Embryonic facial prominence (tissue), 1 donor: ENCODE results near the gene GPR39.

Source experiments
- DNase-seq: peaks from one replicate; pipeline ENCODE4 v3.0.0-alpha.2; 2016; ENCODE audit errors: extremely low spot score

GPR39 gene

DNA sequence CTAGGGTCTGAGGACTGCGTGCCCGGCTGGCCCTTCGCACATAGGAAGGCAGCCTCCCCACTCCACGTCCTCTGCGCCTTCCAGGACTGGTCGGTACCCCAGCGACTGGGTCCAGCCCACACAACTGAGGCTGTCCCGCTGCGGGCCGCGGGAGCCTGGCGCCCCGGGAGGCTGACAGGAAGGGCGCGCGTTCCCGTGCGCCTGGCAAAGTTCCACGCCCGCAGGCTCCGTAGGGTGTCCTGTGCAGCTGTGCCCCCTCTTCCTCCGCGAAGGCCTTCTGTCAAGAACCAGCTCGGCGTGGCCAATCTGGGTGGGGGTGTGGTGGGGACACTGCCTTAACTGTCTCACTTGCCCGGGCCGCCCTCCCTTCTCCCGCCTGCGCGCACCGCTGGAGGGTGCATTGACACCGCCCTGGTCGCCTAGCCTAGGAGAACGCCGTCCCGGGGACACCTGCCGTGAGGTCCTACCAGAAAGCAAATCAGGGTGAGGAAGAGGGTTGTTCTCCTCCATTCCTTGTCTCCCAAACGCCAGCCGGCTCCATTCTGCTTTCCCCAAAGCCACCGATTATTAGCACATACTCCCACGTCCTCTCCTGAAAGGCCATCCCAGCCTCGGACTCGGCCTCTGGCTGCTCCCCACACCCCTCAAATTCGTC, 254.0 kb downstream of the GPR39 start:
- DNase-seq, result no peak

DNA sequence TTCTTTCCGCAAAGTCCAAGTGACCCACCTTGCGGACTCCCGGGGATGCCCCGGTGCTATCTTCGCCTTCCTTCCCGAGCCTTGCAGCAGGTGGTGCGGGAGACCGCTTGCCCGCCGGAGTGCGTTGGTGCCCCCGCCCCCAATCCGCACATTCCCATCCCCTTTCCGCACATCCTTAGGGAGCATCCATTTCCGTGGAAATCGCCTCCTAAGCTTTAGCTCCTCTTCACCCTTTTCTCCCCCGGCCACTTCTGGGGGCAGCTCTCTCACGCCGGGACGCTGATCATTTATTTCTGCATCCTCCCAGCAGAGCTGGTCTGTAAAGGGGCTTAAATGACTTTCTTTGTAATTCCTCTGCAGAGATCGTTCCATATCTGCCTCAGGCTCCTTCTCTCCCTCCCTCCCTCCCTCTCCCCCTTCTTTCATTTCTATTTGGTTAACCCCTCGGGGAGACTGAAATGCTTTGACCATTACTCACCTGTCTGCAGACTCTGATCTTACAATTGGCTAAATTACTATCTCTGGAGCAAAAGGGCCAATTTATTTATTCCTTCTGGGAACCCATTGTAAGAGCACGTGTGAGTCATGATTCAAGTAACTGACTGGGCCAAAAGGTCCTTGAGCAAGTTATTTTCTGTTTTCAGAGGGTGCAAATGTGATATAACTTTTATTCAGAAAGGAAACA, 254.7 kb downstream of the GPR39 start:
- DNase-seq, result no peak

DNA sequence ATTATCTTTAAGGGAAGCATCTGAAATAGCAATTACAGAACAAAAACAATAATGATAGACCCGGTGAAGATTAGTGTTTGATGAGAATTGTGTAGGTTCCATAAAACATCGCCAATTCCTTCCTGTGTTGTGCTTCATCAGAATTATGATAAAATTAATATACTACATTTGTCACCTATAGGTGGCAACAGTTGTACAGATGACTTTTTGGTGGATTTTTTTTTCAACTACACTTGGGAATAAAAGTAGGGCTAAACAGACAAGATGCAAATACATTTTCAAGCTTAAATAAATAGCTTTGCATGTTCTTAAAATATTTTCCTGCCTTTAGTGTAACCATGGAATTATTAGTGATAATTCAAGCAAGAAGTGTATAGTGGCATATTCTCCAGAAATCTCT, 260.4 kb downstream of the GPR39 start:
- no peak for DNase-seq

DNA sequence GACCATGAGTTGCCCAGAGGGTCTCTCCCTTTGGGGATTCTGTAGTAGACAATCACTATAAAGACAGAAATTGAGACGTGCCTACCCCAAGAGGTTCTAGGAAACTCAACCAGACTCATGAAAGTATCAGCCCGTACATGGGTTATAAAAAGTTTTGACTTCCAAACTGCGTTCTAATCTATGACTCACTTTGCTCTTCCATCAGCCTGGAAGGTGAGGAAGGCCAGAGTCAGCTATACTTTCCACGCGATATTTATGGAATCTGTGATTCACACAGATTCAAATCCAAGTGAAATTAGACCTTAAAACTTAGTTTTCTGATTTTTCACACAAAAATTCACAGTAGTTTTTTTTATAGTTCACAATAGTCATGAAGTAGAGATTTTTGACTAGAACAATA, 261.1 kb downstream of the GPR39 start:
- DNase-seq, result no peak

DNA sequence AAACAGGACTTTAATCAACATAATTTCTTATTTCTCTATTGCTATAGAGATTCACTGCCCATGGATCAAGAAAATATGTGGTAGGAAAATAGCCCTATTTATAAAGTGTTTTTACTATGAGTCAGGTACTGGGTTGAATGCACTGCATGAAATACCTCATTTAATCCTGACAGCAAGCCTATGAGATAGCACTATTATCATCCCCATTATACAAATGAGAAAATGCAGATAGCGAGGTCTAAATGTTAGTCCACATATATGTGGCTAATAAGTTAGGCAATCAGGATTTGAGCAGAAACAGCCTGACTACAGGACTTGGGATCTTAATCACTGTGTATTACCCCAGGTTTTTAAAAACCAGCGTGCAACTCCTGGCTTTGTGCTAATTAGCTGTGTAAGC, 261.9 kb downstream of the GPR39 start:
- DNase-seq, result no peak

DNA sequence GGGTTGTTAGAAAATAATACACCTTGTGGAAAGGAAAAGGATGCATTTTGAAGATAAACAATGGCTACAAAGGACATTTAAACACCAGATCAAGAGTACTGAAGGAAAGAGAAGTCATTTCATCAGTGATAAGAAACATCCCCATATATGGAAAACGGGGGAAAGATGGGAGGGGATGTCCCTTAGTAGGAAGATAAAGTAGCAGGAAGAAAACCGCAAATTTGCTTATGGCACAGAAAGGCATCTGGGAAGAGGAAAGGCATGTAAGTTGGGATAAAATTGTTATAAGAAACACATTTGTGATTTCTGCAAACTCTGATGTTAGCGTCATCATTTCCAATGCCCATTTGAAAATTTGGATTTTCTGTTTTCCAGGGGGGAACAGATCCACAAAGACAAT, 263.9 kb downstream of the GPR39 start:
- DNase-seq, result no peak

DNA sequence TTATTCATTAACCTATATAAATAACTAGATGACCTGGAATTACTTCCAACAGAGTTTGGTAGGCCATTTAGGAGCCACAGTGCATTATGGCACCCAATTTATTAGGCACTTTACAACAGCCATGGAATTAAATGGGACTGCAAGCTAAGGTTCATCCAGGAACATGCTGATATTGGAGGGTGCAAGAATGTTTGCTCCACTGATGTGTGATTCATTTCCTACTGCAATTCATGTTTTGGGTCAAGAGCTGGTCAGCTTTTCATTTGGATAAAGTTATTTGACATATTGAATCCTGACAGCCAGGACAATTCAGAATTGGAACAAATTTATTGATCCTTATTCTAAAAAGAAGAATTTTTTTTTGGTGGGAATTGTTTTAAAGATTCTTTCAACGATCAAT, 265.2 kb downstream of the GPR39 start:
- DNase-seq, result no peak

DNA sequence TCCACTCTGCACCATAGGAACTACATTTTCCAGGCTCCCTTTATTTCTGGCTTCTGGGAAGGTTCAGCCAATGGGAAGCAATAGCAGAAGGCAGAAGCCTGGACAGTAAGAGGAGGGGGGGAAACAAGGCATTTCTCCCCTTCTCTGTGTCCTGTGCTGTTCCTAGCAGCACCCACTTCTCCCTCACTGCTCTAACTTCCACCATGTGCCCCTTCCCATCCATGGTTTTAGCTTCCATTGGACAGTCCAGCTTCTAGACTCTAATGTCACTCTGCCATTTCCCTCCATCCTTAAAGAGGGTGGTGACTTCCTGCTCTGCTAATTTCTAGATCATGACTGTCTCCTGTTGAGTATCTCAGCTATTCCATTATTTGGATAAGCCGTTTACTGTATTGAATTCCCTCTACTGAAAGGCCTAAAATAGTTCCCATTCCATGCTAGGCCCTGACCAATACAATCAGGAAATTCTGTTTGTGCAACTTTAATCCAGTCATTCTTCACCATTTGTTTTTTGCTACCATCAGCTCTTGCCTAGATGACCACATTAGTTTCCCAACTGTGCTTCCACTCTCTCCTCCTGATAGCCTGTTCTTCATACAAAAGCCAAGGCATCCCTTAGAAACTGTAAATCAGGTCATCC, 274.2 kb downstream of the GPR39 start:
- no peak for DNase-seq

DNA sequence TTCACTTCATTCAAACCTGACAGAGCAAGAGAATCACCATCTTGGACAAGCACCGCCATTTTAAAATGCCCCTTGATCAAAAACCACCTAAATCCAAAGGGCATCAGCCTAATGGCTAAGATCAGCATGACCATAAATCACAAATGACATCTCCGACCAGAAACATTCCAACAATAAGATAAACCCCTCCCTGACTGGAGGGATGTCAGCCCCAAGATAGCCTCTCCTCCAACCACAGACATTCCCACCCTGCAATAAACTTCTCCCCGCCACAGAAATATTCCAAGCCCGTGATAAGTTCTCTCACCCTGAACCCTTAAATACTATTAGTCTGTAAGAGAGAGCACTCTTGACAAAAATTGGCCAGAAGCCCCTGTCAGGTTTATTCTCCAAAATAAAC, 275.0 kb downstream of the GPR39 start:
- no peak for DNase-seq

DNA sequence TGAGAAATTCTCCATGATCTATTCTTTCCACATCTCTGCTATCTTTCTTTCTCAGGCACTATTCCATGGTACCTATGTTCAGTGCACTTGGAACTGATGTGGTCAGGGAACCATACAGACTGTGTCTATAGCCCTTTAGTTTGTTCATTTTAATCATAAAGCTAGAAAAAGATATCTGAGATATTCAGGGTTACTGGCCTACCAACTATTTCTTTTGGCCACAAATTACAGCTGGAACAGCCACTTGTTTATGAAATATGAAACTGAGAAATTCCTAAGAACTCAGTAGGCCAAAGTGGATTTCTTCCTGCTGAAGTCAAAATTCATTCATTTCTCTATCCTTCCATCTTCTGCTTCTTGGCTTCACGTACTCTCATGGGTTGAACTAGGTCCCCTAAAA, 276.2 kb downstream of the GPR39 start:
- DNase-seq, result no peak
